DND-41 (cell line): ENCODE data around the gene RGS1.

Experiments used
- EZH2 ChIP-seq: IDR thresholded peaks from 3 replicates; pipeline ENCODE4 v1.6.1; 2012; ENCODE audit warnings: borderline replicate concordance, low read depth, mild to moderate bottlenecking, moderate library complexity, low read length, inconsistent platforms; ENCODE audit not compliant: severe bottlenecking
- TF ChIP-seq, protein P1 (sequence below): IDR thresholded peaks from 2 replicates; pipeline ENCODE4 v1.5.1; 2012; ENCODE audit warnings: borderline replicate concordance, low read length, moderate library complexity, mild to moderate bottlenecking; ENCODE audit not compliant: poor library complexity, severe bottlenecking; ENCODE audit errors: extremely low read depth

- TF ChIP-seq, protein P1, sequence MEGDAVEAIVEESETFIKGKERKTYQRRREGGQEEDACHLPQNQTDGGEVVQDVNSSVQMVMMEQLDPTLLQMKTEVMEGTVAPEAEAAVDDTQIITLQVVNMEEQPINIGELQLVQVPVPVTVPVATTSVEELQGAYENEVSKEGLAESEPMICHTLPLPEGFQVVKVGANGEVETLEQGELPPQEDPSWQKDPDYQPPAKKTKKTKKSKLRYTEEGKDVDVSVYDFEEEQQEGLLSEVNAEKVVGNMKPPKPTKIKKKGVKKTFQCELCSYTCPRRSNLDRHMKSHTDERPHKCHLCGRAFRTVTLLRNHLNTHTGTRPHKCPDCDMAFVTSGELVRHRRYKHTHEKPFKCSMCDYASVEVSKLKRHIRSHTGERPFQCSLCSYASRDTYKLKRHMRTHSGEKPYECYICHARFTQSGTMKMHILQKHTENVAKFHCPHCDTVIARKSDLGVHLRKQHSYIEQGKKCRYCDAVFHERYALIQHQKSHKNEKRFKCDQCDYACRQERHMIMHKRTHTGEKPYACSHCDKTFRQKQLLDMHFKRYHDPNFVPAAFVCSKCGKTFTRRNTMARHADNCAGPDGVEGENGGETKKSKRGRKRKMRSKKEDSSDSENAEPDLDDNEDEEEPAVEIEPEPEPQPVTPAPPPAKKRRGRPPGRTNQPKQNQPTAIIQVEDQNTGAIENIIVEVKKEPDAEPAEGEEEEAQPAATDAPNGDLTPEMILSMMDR = no peak
- no peak for TF ChIP-seq EZH2
These were observed 8.9 kb upstream of the RGS1 start for GRCh38 chr1:192566657-192567056.
